ENCODE results near the gene DNAJC5.

DNAJC5 gene

GRCh38 chr20:63979229-63979556 is 84.3 kb downstream of the DNAJC5 start:
- Histone ChIP-seq H3K4me1 (ENCODE audit: insufficient read depth, low read length, poor library complexity, severe bottlenecking) (peaks cover 44% of the 10 kb centered on the region), H3K9me3 (ENCODE audit: insufficient read depth, low read depth, low read length) (no peaks in the 10 kb centered on the region), H2AFZ (ENCODE audit: low read length) (peak overlapping the region; percentile 70), H3K9me2 (replicated peaks; ENCODE audit: low read depth, low read length) (no peaks in the 10 kb centered on the region), H3K4me3 (ENCODE audit: low read length, poor library complexity, severe bottlenecking) (peak overlapping the region; percentile 90), H3K79me2 (ENCODE audit: insufficient read depth, low read length) (peaks cover 37% of the 10 kb centered on the region), H3K9ac (ENCODE audit: low read depth, low read length, poor library complexity, severe bottlenecking) (peak overlapping the region; percentile 88), H3F3A (ENCODE audit: low read depth) (0 out of 2 replicates have a peak, but pooled peaks cover 7% of the 10 kb centered on the region), H4K20me1 (ENCODE audit: insufficient read depth, low read length, poor library complexity, severe bottlenecking) (peaks cover 15% of the 10 kb centered on the region), H3K4me2 (ENCODE audit: low read depth, low read length, poor library complexity, severe bottlenecking) (peak overlapping the region; percentile 92), H3K36me3 (ENCODE audit: insufficient read depth, low read length) (0 out of 2 replicates have a peak, but pooled peaks cover 3% of the 10 kb centered on the region), H3K27me3 (ENCODE audit: insufficient read depth, low read length, poor library complexity, severe bottlenecking) (no peaks in the 10 kb centered on the region)
- TF ChIP-seq EZH2phosphoT487 (IDR thresholded peaks at IDR 0.05; ENCODE audit: borderline replicate concordance) (no peak), CTCF (conservative IDR thresholded peaks at IDR 0.05; ENCODE audit: low read length) (no peak)

- peaks cover 42% of the 10 kb centered on the region for H3K79me2 ChIP-seq (ENCODE audit: insufficient read depth, low read length)
- peaks cover 18% of the 10 kb centered on the region for H4K20me1 ChIP-seq (ENCODE audit: insufficient read depth, low read length, poor library complexity, severe bottlenecking)
- H2AFZ ChIP-seq (ENCODE audit: low read length): peak within 1 kb of the TSS; percentile 74
- H3K9me3 ChIP-seq (ENCODE audit: insufficient read depth, low read depth, low read length): no peaks in the 10 kb centered on the region
- peak within 1 kb of the TSS; percentile 90 for H3K4me3 ChIP-seq (ENCODE audit: low read length, poor library complexity, severe bottlenecking)
- 0 out of 2 replicates have a peak, but pooled peaks cover 7% of the 10 kb centered on the region for H3F3A ChIP-seq (ENCODE audit: low read depth)
- H3K27me3 ChIP-seq (ENCODE audit: insufficient read depth, low read length, poor library complexity, severe bottlenecking): no peaks in the 10 kb centered on the region
- peak within 1 kb of the TSS; percentile 92 for H3K4me2 ChIP-seq (ENCODE audit: low read depth, low read length, poor library complexity, severe bottlenecking)
- peaks cover 5% of the 10 kb centered on the region; the same call in 1 of the 2 replicates for H3K36me3 ChIP-seq (ENCODE audit: insufficient read depth, low read length)
- H3K4me1 ChIP-seq (ENCODE audit: insufficient read depth, low read length, poor library complexity, severe bottlenecking): peaks cover 44% of the 10 kb centered on the region
- TF ChIP-seq CTCF (conservative IDR thresholded peaks at IDR 0.05; ENCODE audit: low read length): 0 out of 2 replicates have a peak, but pooled peaks have one; percentile 21
- TF ChIP-seq EZH2phosphoT487 (IDR thresholded peaks at IDR 0.05; ENCODE audit: borderline replicate concordance): no peak
- no peaks in the 10 kb centered on the region for H3K9me2 ChIP-seq (replicated peaks; ENCODE audit: low read depth, low read length)
- peak within 1 kb of the TSS; percentile 88 for H3K9ac ChIP-seq (ENCODE audit: low read depth, low read length, poor library complexity, severe bottlenecking)
Observed at GRCh38 chr20:63979557-63980316, 84.8 kb downstream of the DNAJC5 start, which contains the start of gene SAMD10. Gene SAMD10 (minus strand): TSS chr20:63979642. CDS start chr20:63979467, 175 bp downstream.

- H3K4me1 ChIP-seq (ENCODE audit: insufficient read depth, low read length, poor library complexity, severe bottlenecking): peaks cover 44% of the 10 kb centered on the region
- H3K79me2 ChIP-seq (ENCODE audit: insufficient read depth, low read length): peaks cover 45% of the 10 kb centered on the region
- TF ChIP-seq CTCF (conservative IDR thresholded peaks at IDR 0.05; ENCODE audit: low read length): no peak
- no peak for TF ChIP-seq EZH2phosphoT487 (IDR thresholded peaks at IDR 0.05; ENCODE audit: borderline replicate concordance)
- no peaks in the 10 kb centered on the region for H3K9me3 ChIP-seq (ENCODE audit: insufficient read depth, low read depth, low read length)
- peak overlapping the region; percentile 90 for H3K4me3 ChIP-seq (ENCODE audit: low read length, poor library complexity, severe bottlenecking)
- H2AFZ ChIP-seq (ENCODE audit: low read length): peak overlapping the region; percentile 74
- H3K27me3 ChIP-seq (ENCODE audit: insufficient read depth, low read length, poor library complexity, severe bottlenecking): no peaks in the 10 kb centered on the region
- 0 out of 2 replicates have a peak, but pooled peaks cover 7% of the 10 kb centered on the region for H3F3A ChIP-seq (ENCODE audit: low read depth)
- peak overlapping the region; percentile 88 for H3K9ac ChIP-seq (ENCODE audit: low read depth, low read length, poor library complexity, severe bottlenecking)
- H3K4me2 ChIP-seq (ENCODE audit: low read depth, low read length, poor library complexity, severe bottlenecking): peak overlapping the region; percentile 87
- H4K20me1 ChIP-seq (ENCODE audit: insufficient read depth, low read length, poor library complexity, severe bottlenecking): peaks cover 19% of the 10 kb centered on the region
- peaks cover 11% of the 10 kb centered on the region; the same call in 1 of the 2 replicates for H3K36me3 ChIP-seq (ENCODE audit: insufficient read depth, low read length)
- no peaks in the 10 kb centered on the region for H3K9me2 ChIP-seq (replicated peaks; ENCODE audit: low read depth, low read length)
Observed at GRCh38 chr20:63980317-63980805, 85.4 kb downstream of the DNAJC5 start.
